Parathyroid adenoma (tissue), 2 donors: Measurements from ENCODE around the gene NUFIP1.
"Not testable (repeated sequence)": the region's sequence is repeated elsewhere in the genome, so short reads cannot be mapped to it uniquely, and the experiment has no call there.

Experiments
- H2AFZ ChIP-seq: fragments of 300-600 bp; sonication (generic); one replicate; pipeline ENCODE4 v1.7.0; 2017; ENCODE audit warnings: antibody characterized with exemption, mild to moderate bottlenecking
- H3K27ac ChIP-seq: fragments of 300-600 bp; sonication (generic); one replicate; pipeline ENCODE4 v1.7.0; 2017
- H3K27me3 ChIP-seq: fragments of 300-600 bp; sonication (generic); one replicate; pipeline ENCODE4 v1.7.0; 2017; ENCODE audit warnings: low read length; ENCODE audit not compliant: control insufficient read depth, insufficient read depth
- H3K36me3 ChIP-seq: fragments of 300-600 bp; sonication (generic); one replicate; pipeline ENCODE4 v1.7.0; 2017; ENCODE audit warnings: low read length; ENCODE audit not compliant: control insufficient read depth, insufficient read depth
- H3K4me1 ChIP-seq: fragments of 300-600 bp; sonication (generic); one replicate; pipeline ENCODE4 v1.7.0; 2017; ENCODE audit warnings: control low read depth
- H3K4me2 ChIP-seq: fragments of 300-600 bp; sonication (generic); one replicate; pipeline ENCODE4 v1.7.0; 2017; ENCODE audit warnings: low read length
- H3K4me3 ChIP-seq: fragments of 300-600 bp; sonication (generic); one replicate; pipeline ENCODE4 v1.7.0; 2017; ENCODE audit warnings: low read depth, low read length
- H3K79me2 ChIP-seq: fragments of 300-600 bp; sonication (generic); one replicate; pipeline ENCODE4 v1.7.0; 2017; ENCODE audit warnings: control low read depth
- H3K9ac ChIP-seq: fragments of 300-600 bp; sonication (generic); one replicate; pipeline ENCODE4 v1.7.0; 2017; ENCODE audit warnings: mild to moderate bottlenecking
- H3K9me3 ChIP-seq: fragments of 300-600 bp; sonication (generic); one replicate; pipeline ENCODE4 v1.7.0; 2017; ENCODE audit warnings: low read length; ENCODE audit not compliant: control insufficient read depth
- CTCF ChIP-seq: fragments of 300-600 bp; sonication (generic); IDR thresholded peaks from one replicate; pipeline ENCODE4 v1.7.0; 2017; ENCODE audit warnings: antibody characterized with exemption, mild to moderate bottlenecking
- donor health status: primary hyperparathyroidism.

The NUFIP1 gene

GRCh38 chr13:44951184-44951583, 38.1 kb downstream of the NUFIP1 start:
- H3K4me3 ChIP-seq = no peak overlapping the region
- H3K27me3 ChIP-seq = no peaks in the 10 kb centered on the region
- no peaks in the 10 kb centered on the region for H3K79me2 ChIP-seq
- peaks cover 25% of the 10 kb centered on the region for H3K4me1 ChIP-seq
- no peak for TF ChIP-seq CTCF
- H3K36me3 ChIP-seq = peaks cover 2% of the 10 kb centered on the region
- H3K27ac ChIP-seq = peak overlapping the region; percentile 90
- no peaks in the 10 kb centered on the region for H3K9me3 ChIP-seq
- H3K9ac ChIP-seq = no peak overlapping the region
- peak overlapping the region; percentile 18 for H2AFZ ChIP-seq
- no peak overlapping the region for H3K4me2 ChIP-seq

- H3K4me3 ChIP-seq, H2AFZ ChIP-seq, H3K4me1 ChIP-seq, H3K79me2 ChIP-seq, H3K9ac ChIP-seq, H3K36me3 ChIP-seq, H3K4me2 ChIP-seq, H3K27me3 ChIP-seq, H3K9me3 ChIP-seq, H3K27ac ChIP-seq: not testable (repeated sequence)
These were observed 45.9 kb downstream of the NUFIP1 start for GRCh38 chr13:44943411-44943810.

GRCh38 chr13:44938854-44939253, 50.4 kb downstream of the NUFIP1 start:
- H3K4me1 ChIP-seq = peaks cover 10% of the 10 kb centered on the region

GRCh38 chr13:44936246-44936645, 53.0 kb downstream of the NUFIP1 start:
- Histone ChIP-seq H3K4me3 (no peak overlapping the region), H3K27ac (peak overlapping the region; percentile 15), H3K4me2 (no peak overlapping the region), H3K79me2 (no peaks in the 10 kb centered on the region), H2AFZ (no peak overlapping the region), H3K36me3 (no peaks in the 10 kb centered on the region), H3K27me3 (no peaks in the 10 kb centered on the region), H3K4me1 (peaks cover 16% of the 10 kb centered on the region), H3K9ac (no peak overlapping the region), H3K9me3 (no peaks in the 10 kb centered on the region)
- no peak for TF ChIP-seq CTCF

More at GRCh38 chr13:44938854-44939253, 50.4 kb downstream of the NUFIP1 start:
- H3K79me2 ChIP-seq = no peaks in the 10 kb centered on the region
- H3K27me3 ChIP-seq = no peaks in the 10 kb centered on the region
- H3K9me3 ChIP-seq = no peaks in the 10 kb centered on the region
- H3K4me3 ChIP-seq = no peak overlapping the region
- H3K27ac ChIP-seq = no peak overlapping the region
- H2AFZ ChIP-seq = peak overlapping the region; percentile 25
- no peaks in the 10 kb centered on the region for H3K36me3 ChIP-seq
- no peak overlapping the region for H3K9ac ChIP-seq
- TF ChIP-seq CTCF = no peak
- peak overlapping the region; percentile 42 for H3K4me2 ChIP-seq

GRCh38 chr13:44934724-44935123, 54.5 kb downstream of the NUFIP1 start:
- H3K4me1 ChIP-seq = peaks cover 20% of the 10 kb centered on the region
- no peak overlapping the region for H3K9ac ChIP-seq
- H3K36me3 ChIP-seq = no peaks in the 10 kb centered on the region
- no peaks in the 10 kb centered on the region for H3K27me3 ChIP-seq
- H3K4me3 ChIP-seq = no peak overlapping the region
- no peak overlapping the region for H3K27ac ChIP-seq
- H3K79me2 ChIP-seq = no peaks in the 10 kb centered on the region
- no peak for TF ChIP-seq CTCF
- no peaks in the 10 kb centered on the region for H3K9me3 ChIP-seq
- no peak overlapping the region for H2AFZ ChIP-seq
- no peak overlapping the region for H3K4me2 ChIP-seq
